K562 (cell line): Measurements from ENCODE around the gene USP5. TPM values are rescaled to one million over a fixed set of nuclear protein-coding genes. Genes with fewer than 3 reads are reported as not detected.

Experiments used
- CXXC5 ChIP-seq: fragments of 250-450 bp; sonication (Bioruptor Pico); IDR thresholded peaks from 2 replicates; pipeline ENCODE4 v1.8.0; 2022; ENCODE audit warnings: inconsistent platforms, mild to moderate bottlenecking, moderate library complexity
- DMBX1 ChIP-seq: fragments of 250-450 bp; sonication (Bioruptor Pico); IDR thresholded peaks from 2 replicates; pipeline ENCODE4 v1.8.0; 2022; ENCODE audit warnings: inconsistent platforms, mild to moderate bottlenecking, moderate library complexity, borderline replicate concordance
- GABPA ChIP-seq: fragments of 200-800 bp; sonication (Bioruptor generic); conservative IDR thresholded peaks from 2 replicates; pipeline ENCODE4 v1.6.1; 2016; ENCODE audit warnings: low read depth, missing genetic modification characterization, missing compliant biosample characterization
- MAZ ChIP-seq, 2 experiments: fragments of 450-650 bp in 1 of 2; sonication (generic) in 1 of 2; formaldehyde crosslinking; IDR thresholded peaks in 1 of 2; conservative IDR thresholded peaks in 1 of 2; 2 replicates each; pipeline versions ENCODE4 v1.4.0 to v1.5.0; 2020; ENCODE audit warnings: mild to moderate bottlenecking in 1 of 2, missing genetic modification reagents in 1 of 2
- NFYB ChIP-seq: IDR thresholded peaks from 2 replicates; pipeline ENCODE4 v1.6.1; 2011; ENCODE audit warnings: mild to moderate bottlenecking, moderate library complexity; ENCODE audit not compliant: insufficient read length; ENCODE audit errors: extremely low read depth
- PHF8 ChIP-seq: fragments of 200-600 bp; sonication (generic); IDR thresholded peaks from 2 replicates; pipeline ENCODE4 v1.6.1; 2012; ENCODE audit warnings: mixed run types, mild to moderate bottlenecking, inconsistent platforms, low read length, moderate library complexity, borderline replicate concordance
- RBFOX2 ChIP-seq: fragments of 200-400 bp; formaldehyde crosslinking; IDR thresholded peaks from 2 replicates; pipeline ENCODE4 v1.6.1; 2017; ENCODE audit warnings: low read depth, mild to moderate bottlenecking, low read length, moderate library complexity
- RBM17 ChIP-seq: fragments of 200-400 bp; formaldehyde crosslinking; IDR thresholded peaks from 2 replicates; pipeline ENCODE4 v1.6.1; 2017; ENCODE audit warnings: low read depth, mild to moderate bottlenecking, low read length, borderline replicate concordance
- RBM39 ChIP-seq: fragments of 200-400 bp; formaldehyde crosslinking; optimal IDR thresholded peaks from 2 replicates; pipeline ENCODE3; 2018; ENCODE audit warnings: low read depth, low read length
- RFX7 ChIP-seq: fragments of 250-450 bp; sonication (Bioruptor Pico); IDR thresholded peaks from 2 replicates; pipeline ENCODE4 v1.5.1; 2021; ENCODE audit warnings: mild to moderate bottlenecking
- TAF9B ChIP-seq: fragments of 450-650 bp; IDR thresholded peaks from 2 replicates; pipeline ENCODE4 v1.6.1; 2018; ENCODE audit warnings: mild to moderate bottlenecking; ENCODE audit not compliant: partially characterized antibody
- TCF3 ChIP-seq: sonication (generic); formaldehyde crosslinking; IDR thresholded peaks from 2 replicates; pipeline ENCODE4 v1.4.0; 2020; ENCODE audit warnings: mild to moderate bottlenecking, missing genetic modification reagents
- TFAP4 ChIP-seq: sonication (generic); formaldehyde crosslinking; IDR thresholded peaks from 2 replicates; pipeline ENCODE4 v1.8.0; 2022; ENCODE audit warnings: missing genetic modification reagents, mild to moderate bottlenecking, moderate library complexity, borderline replicate concordance
- ZBTB11 ChIP-seq, 3 experiments: fragments of 200-800 bp in 1 of 3; fragments of 250-450 bp in 1 of 3; fragments of 450-650 bp in 1 of 3; sonication (Bioruptor Pico) in 1 of 3; sonication (Bioruptor generic) in 1 of 3; formaldehyde crosslinking in 1 of 3; IDR thresholded peaks; 2 replicates each; pipeline versions ENCODE4 v1.6.1 to v1.8.0; 2016 to 2022; ENCODE audit warnings: mild to moderate bottlenecking in 2 of 3, missing genetic modification characterization in 2 of 3, missing compliant biosample characterization in 1 of 3, moderate library complexity in 1 of 3
- ZC3H11A ChIP-seq: IDR thresholded peaks from 2 replicates; pipeline ENCODE4 v1.6.1; 2012; ENCODE audit warnings: low read depth, low read length, improper control_type of control experiment
- polyA plus RNA-seq, 8 experiments: library from polyadenylated mRNA; depleted of rRNA in 4 of 8; stranded (reverse) in 5 of 8; unstranded in 3 of 8; fragments of >200 nt; fragmentation: Nextera tagmentation in 2 of 8; fragmentation: Illumina TruSeq in 1 of 8; extraction: Ambion mirVana in 2 of 8; extraction: Trizol in 1 of 8; gene quantifications; 2 replicates each; pipeline versions ENCODE4 v1.2.1 to v1.2.3, GENCODE V29; 2011 to 2014; ENCODE audit warnings: inconsistent platforms in 1 of 8, missing spikeins in 1 of 8
- total RNA-seq, 7 experiments: library from RNA; depleted of rRNA in 6 of 7; stranded (reverse); fragments of >200 nt in 6 of 7; fragmentation: Illumina TruSeq in 2 of 7; extraction: Trizol in 2 of 7; gene quantifications; 2 replicates each; pipeline versions ENCODE4 v1.2.1 to v1.2.3, GENCODE V29; 2011 to 2021; ENCODE audit warnings: low replicate concordance in 1 of 7
- TF ChIP-seq, protein P1 (sequence below): fragments of 250-450 bp; sonication (Bioruptor Pico); IDR thresholded peaks from 2 replicates; pipeline ENCODE4 v1.4.0; 2020; ENCODE audit warnings: mild to moderate bottlenecking, moderate library complexity

The USP5 gene
- total and polyA plus RNA-seq, 9 of the 15 experiments (the other 6 are each of a cell fraction or from before 2014, with no cell fraction given): 1.4 to 107 (median 48.6) TPM

GRCh38 chr12:6873094-6874014, 21.4 kb downstream of the USP5 start, which contains the start of gene SPSB2 (continued):
- TF ChIP-seq TCF3: no peak
- TF ChIP-seq TAF9B: no peak
- TF ChIP-seq GABPA (tag): peak; percentile 86
- no peak for TF ChIP-seq DMBX1
- TF ChIP-seq MAZ (CRISPR knock-in tag; conservative IDR thresholded peaks at IDR 0.05 in 1 of 2, IDR thresholded peaks at IDR 0.05 in 1 of 2): peak; percentile 54 to 90
- peak; percentile 73 for TF ChIP-seq CXXC5 (CRISPR knock-in tag)
- TF ChIP-seq RBFOX2: peak; percentile 70
- TF ChIP-seq ZBTB11 (CRISPR knock-in tag; IDR thresholded peaks at IDR 0.05): peak; percentile 76 to 95 (median 77); a peak in 5 of 6 replicates
- TF ChIP-seq, protein P1, sequence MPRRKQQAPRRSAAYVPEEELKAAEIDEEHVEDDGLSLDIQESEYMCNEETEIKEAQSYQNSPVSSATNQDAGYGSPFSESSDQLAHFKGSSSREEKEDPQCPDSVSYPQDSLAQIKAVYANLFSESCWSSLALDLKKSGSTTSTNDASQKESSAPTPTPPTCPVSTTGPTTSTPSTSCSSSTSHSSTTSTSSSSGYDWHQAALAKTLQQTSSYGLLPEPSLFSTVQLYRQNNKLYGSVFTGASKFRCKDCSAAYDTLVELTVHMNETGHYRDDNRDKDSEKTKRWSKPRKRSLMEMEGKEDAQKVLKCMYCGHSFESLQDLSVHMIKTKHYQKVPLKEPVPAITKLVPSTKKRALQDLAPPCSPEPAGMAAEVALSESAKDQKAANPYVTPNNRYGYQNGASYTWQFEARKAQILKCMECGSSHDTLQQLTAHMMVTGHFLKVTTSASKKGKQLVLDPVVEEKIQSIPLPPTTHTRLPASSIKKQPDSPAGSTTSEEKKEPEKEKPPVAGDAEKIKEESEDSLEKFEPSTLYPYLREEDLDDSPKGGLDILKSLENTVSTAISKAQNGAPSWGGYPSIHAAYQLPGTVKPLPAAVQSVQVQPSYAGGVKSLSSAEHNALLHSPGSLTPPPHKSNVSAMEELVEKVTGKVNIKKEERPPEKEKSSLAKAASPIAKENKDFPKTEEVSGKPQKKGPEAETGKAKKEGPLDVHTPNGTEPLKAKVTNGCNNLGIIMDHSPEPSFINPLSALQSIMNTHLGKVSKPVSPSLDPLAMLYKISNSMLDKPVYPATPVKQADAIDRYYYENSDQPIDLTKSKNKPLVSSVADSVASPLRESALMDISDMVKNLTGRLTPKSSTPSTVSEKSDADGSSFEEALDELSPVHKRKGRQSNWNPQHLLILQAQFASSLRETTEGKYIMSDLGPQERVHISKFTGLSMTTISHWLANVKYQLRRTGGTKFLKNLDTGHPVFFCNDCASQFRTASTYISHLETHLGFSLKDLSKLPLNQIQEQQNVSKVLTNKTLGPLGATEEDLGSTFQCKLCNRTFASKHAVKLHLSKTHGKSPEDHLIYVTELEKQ (CRISPR knock-in tag): no peak
- peak; percentile 66; the same call in 1 of the 2 replicates for TF ChIP-seq TFAP4 (CRISPR knock-in tag)
- TF ChIP-seq ZC3H11A: no peak
- TF ChIP-seq RBM39: no peak
- TF ChIP-seq NFYB: no peak
- peak; percentile 61; the same call in 1 of the 2 replicates for TF ChIP-seq PHF8
- no peak for TF ChIP-seq RBM17
- no peak for TF ChIP-seq RFX7 (CRISPR knock-in tag)
